ENCODE data around the gene LOXL1.

LOXL1 gene

GRCh38 chr15:73889762-73890124 is 36.5 kb upstream of the LOXL1 start:
- Histone ChIP-seq H3K4me1 (peaks cover 8% of the 10 kb centered on the region; the same call in 1 of the 2 replicates), H3K27me3 (no peaks in the 10 kb centered on the region), H3K36me3 (no peaks in the 10 kb centered on the region), H3K4me3 (ENCODE audit: low read depth, low read length) (no peak overlapping the region), H3K9me3 (no peaks in the 10 kb centered on the region)
- no peak for TF ChIP-seq CTCF (IDR thresholded peaks at IDR 0.05; ENCODE audit: low read depth, low read length)
- no peak for DNase-seq

- peaks cover 8% of the 10 kb centered on the region; the same call in 1 of the 2 replicates for H3K4me1 ChIP-seq
- no peaks in the 10 kb centered on the region for H3K27me3 ChIP-seq
- DNase-seq = no peak
- no peaks in the 10 kb centered on the region for H3K36me3 ChIP-seq
- H3K9me3 ChIP-seq = no peaks in the 10 kb centered on the region
- TF ChIP-seq CTCF (IDR thresholded peaks at IDR 0.05; ENCODE audit: low read depth, low read length) = no peak
- no peak overlapping the region for H3K4me3 ChIP-seq (ENCODE audit: low read depth, low read length)
Observed at GRCh38 chr15:73891328-73892315, 34.6 kb upstream of the LOXL1 start.

GRCh38 chr15:73892446-73893226 is 33.6 kb upstream of the LOXL1 start:
- Histone ChIP-seq H3K4me1 (peaks cover 8% of the 10 kb centered on the region; the same call in 1 of the 2 replicates), H3K27me3 (no peaks in the 10 kb centered on the region), H3K9me3 (no peaks in the 10 kb centered on the region), H3K36me3 (no peaks in the 10 kb centered on the region), H3K4me3 (ENCODE audit: low read depth, low read length) (no peak overlapping the region)
- TF ChIP-seq CTCF (IDR thresholded peaks at IDR 0.05; ENCODE audit: low read depth, low read length) = no peak
- no peak for DNase-seq

GRCh38 chr15:73894133-73894814 is 32.0 kb upstream of the LOXL1 start:
- Histone ChIP-seq H3K9me3 (no peaks in the 10 kb centered on the region), H3K4me3 (ENCODE audit: low read depth, low read length) (no peak overlapping the region), H3K4me1 (peaks cover 5% of the 10 kb centered on the region; the same call in 1 of the 2 replicates), H3K27me3 (no peaks in the 10 kb centered on the region), H3K36me3 (no peaks in the 10 kb centered on the region)
- no peak for DNase-seq
- TF ChIP-seq CTCF (IDR thresholded peaks at IDR 0.05; ENCODE audit: low read depth, low read length) = no peak

- Histone ChIP-seq H3K4me3 (ENCODE audit: low read depth, low read length) (no peak overlapping the region), H3K27me3 (no peaks in the 10 kb centered on the region), H3K4me1 (no peaks in the 10 kb centered on the region), H3K36me3 (no peaks in the 10 kb centered on the region), H3K9me3 (no peaks in the 10 kb centered on the region)
- peak; percentile 70 for DNase-seq
- TF ChIP-seq CTCF (IDR thresholded peaks at IDR 0.05; ENCODE audit: low read depth, low read length) = peak; percentile 98
Observed at GRCh38 chr15:73897441-73898261, 28.6 kb upstream of the LOXL1 start.

Measured in BE2C (cell line).